HepG2 (cell line): ENCODE data around the gene ACADSB. TPM values are rescaled to one million over a fixed set of nuclear protein-coding genes. Genes with fewer than 3 reads are reported as not detected.

ENCODE experiments used
- AGO1 ChIP-seq: fragments of 200-400 bp; formaldehyde crosslinking; IDR thresholded peaks from 2 replicates; pipeline ENCODE4 v1.6.1; 2017; ENCODE audit warnings: mild to moderate bottlenecking, low read depth, low read length, moderate library complexity; ENCODE audit not compliant: poor library complexity, severe bottlenecking
- DPF2 ChIP-seq: sonication (generic); formaldehyde crosslinking; IDR thresholded peaks from 2 replicates; pipeline ENCODE4 v1.4.0; 2020; ENCODE audit warnings: mild to moderate bottlenecking, low read depth, missing genetic modification reagents, borderline replicate concordance
- EP300 ChIP-seq, 3 experiments: sonication (generic) in 1 of 3; formaldehyde crosslinking in 1 of 3; IDR thresholded peaks; 2 replicates each; pipeline versions ENCODE4 v1.5.1 to v1.6.1; 2011 to 2020; ENCODE audit warnings: low read depth in 2 of 3, low read length in 2 of 3, borderline replicate concordance in 1 of 3, improper control_type of control experiment in 1 of 3, mild to moderate bottlenecking in 1 of 3, missing genetic modification reagents in 1 of 3, moderate library complexity in 1 of 3
- GATA4 ChIP-seq: sonication (generic); IDR thresholded peaks from 2 replicates; pipeline ENCODE4 v1.6.1; 2016; ENCODE audit warnings: antibody characterized with exemption, low read depth, borderline replicate concordance
- GZF1 ChIP-seq: sonication (generic); formaldehyde crosslinking; IDR thresholded peaks from 2 replicates; pipeline ENCODE4 v1.5.1; 2020; ENCODE audit warnings: mild to moderate bottlenecking, missing genetic modification reagents
- MAZ ChIP-seq, 2 experiments: sonication (generic) in 1 of 2; formaldehyde crosslinking in 1 of 2; IDR thresholded peaks; 2 replicates each; pipeline versions ENCODE4 v1.5.0 to v1.6.1; 2012 to 2020; ENCODE audit warnings: low read depth in 2 of 2, mild to moderate bottlenecking in 2 of 2, borderline replicate concordance in 1 of 2, improper control_type of control experiment in 1 of 2, low read length in 1 of 2, missing genetic modification reagents in 1 of 2, moderate library complexity in 1 of 2
- MIXL1 ChIP-seq: IDR thresholded peaks from 2 replicates; pipeline ENCODE4 v1.6.1; 2016
- NFRKB ChIP-seq: fragments of 450-650 bp; IDR thresholded peaks from 2 replicates; pipeline ENCODE4 v1.6.1; 2017
- PPARG ChIP-seq: conservative IDR thresholded peaks from 2 replicates; pipeline ENCODE4 v1.6.1; 2016; ENCODE audit warnings: missing biosample characterization, missing genetic modification reagents
- RBAK ChIP-seq: sonication (generic); formaldehyde crosslinking; IDR thresholded peaks from 2 replicates; pipeline ENCODE4 v1.5.1; 2020; ENCODE audit warnings: mild to moderate bottlenecking, missing genetic modification reagents
- SNAI1 ChIP-seq: sonication (generic); formaldehyde crosslinking; IDR thresholded peaks from 2 replicates; pipeline ENCODE4 v1.5.0; 2020; ENCODE audit warnings: mild to moderate bottlenecking, missing genetic modification reagents, borderline replicate concordance
- ZFX ChIP-seq: sonication (generic); formaldehyde crosslinking; IDR thresholded peaks from 2 replicates; pipeline ENCODE4 v1.4.0; 2020; ENCODE audit warnings: mild to moderate bottlenecking, low read depth, missing genetic modification reagents, moderate library complexity
- ZNF180 ChIP-seq: sonication (generic); formaldehyde crosslinking; IDR thresholded peaks from 2 replicates; pipeline ENCODE4 v1.4.0; 2020; ENCODE audit warnings: low read depth, missing genetic modification reagents, borderline replicate concordance
- ZNF274 ChIP-seq: sonication (generic); formaldehyde crosslinking; IDR thresholded peaks from 2 replicates; pipeline ENCODE4 v1.5.1; 2020; ENCODE audit warnings: mild to moderate bottlenecking, missing genetic modification reagents
- ZNF720 ChIP-seq: sonication (generic); formaldehyde crosslinking; IDR thresholded peaks from 2 replicates; pipeline ENCODE4 v1.4.0; 2020; ENCODE audit warnings: missing genetic modification reagents
- ZNF83 ChIP-seq: sonication (generic); formaldehyde crosslinking; IDR thresholded peaks from 2 replicates; pipeline ENCODE4 v1.4.0; 2020; ENCODE audit warnings: missing genetic modification reagents, mild to moderate bottlenecking, borderline replicate concordance
- polyA plus RNA-seq, 8 experiments: library from polyadenylated mRNA; depleted of rRNA in 3 of 8; stranded (reverse) in 7 of 8; unstranded in 1 of 8; fragments of >200 nt; fragmentation: Illumina TruSeq in 4 of 8; extraction: Trizol in 4 of 8; gene quantifications; 2 replicates each; pipeline versions ENCODE4 v1.2.1 to v1.2.3, GENCODE V29; 2011 to 2016; ENCODE audit warnings: low read depth in 4 of 8, missing spikeins in 1 of 8, mixed read lengths in 1 of 8; ENCODE audit not compliant: insufficient read depth in 1 of 8
- total RNA-seq, 5 experiments: library from RNA; depleted of rRNA; stranded (reverse); fragments of >200 nt; fragmentation: Illumina TruSeq; extraction: Trizol; gene quantifications; 2 replicates each; pipeline ENCODE4 v1.2.3, GENCODE V29; 2016; ENCODE audit warnings: low read depth in 1 of 5
- TF ChIP-seq, protein P1 (sequence below): sonication (generic); formaldehyde crosslinking; IDR thresholded peaks from 2 replicates; pipeline ENCODE4 v1.4.0; 2020; ENCODE audit warnings: missing genetic modification reagents, borderline replicate concordance
- TF ChIP-seq, protein P2 (sequence below): sonication (generic); formaldehyde crosslinking; IDR thresholded peaks from 2 replicates; pipeline ENCODE4 v1.4.0; 2020; ENCODE audit warnings: missing genetic modification reagents
- TF ChIP-seq, protein P3 (sequence below): sonication (generic); formaldehyde crosslinking; IDR thresholded peaks from 2 replicates; pipeline ENCODE4 v1.5.0; 2020; ENCODE audit warnings: missing genetic modification reagents

ACADSB gene
- total and polyA plus RNA-seq, 2 of the 13 experiments (the other 11 are each of a cell fraction or from before 2014, with no cell fraction given), result 80.0 to 87.6 TPM

DNA sequence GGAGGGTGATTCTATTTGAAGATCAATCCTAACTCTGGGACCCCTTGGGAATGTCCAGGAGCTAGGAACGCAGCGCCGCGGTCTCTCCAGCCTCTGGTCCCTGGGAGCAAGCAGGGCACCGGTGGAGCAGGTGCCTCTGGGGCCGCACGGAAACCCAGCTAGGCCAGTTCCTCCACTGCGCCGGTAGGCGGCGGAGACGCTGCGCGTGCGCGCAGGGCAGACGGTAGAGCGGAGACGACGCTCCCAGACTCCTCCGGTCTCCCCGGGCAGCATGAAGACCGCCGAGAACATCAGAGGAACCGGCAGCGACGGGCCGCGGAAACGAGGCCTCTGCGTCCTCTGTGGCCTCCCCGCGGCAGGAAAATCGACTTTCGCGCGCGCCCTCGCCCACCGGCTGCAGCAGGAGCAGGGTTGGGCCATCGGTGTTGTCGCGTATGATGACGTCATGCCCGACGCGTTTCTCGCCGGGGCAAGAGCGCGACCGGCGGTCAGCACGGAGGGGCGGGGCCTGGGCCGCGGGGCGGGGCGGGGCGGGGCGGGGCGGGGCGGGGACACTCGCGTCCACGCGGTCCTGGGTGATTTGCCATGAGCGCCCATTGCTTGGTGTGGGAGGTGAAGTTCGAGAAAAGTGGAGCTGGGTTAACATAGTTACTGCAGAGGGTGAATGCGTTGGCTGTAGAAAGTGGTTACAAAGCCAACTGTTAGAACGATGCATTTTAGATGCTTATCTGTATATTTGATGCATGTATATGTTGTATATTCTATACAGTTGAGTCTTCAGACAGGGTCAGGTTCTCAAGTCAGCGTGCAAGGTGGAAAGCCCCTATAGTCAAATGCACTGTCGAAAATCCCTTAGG, 28.4 kb upstream of the ACADSB start, which contains the start of gene PSTK (continued):
- TF ChIP-seq, protein P1, sequence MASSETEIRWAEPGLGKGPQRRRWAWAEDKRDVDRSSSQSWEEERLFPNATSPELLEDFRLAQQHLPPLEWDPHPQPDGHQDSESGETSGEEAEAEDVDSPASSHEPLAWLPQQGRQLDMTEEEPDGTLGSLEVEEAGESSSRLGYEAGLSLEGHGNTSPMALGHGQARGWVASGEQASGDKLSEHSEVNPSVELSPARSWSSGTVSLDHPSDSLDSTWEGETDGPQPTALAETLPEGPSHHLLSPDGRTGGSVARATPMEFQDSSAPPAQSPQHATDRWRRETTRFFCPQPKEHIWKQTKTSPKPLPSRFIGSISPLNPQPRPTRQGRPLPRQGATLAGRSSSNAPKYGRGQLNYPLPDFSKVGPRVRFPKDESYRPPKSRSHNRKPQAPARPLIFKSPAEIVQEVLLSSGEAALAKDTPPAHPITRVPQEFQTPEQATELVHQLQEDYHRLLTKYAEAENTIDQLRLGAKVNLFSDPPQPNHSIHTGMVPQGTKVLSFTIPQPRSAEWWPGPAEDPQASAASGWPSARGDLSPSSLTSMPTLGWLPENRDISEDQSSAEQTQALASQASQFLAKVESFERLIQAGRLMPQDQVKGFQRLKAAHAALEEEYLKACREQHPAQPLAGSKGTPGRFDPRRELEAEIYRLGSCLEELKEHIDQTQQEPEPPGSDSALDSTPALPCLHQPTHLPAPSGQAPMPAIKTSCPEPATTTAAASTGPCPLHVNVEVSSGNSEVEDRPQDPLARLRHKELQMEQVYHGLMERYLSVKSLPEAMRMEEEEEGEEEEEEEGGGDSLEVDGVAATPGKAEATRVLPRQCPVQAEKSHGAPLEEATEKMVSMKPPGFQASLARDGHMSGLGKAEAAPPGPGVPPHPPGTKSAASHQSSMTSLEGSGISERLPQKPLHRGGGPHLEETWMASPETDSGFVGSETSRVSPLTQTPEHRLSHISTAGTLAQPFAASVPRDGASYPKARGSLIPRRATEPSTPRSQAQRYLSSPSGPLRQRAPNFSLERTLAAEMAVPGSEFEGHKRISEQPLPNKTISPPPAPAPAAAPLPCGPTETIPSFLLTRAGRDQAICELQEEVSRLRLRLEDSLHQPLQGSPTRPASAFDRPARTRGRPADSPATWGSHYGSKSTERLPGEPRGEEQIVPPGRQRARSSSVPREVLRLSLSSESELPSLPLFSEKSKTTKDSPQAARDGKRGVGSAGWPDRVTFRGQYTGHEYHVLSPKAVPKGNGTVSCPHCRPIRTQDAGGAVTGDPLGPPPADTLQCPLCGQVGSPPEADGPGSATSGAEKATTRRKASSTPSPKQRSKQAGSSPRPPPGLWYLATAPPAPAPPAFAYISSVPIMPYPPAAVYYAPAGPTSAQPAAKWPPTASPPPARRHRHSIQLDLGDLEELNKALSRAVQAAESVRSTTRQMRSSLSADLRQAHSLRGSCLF (CRISPR knock-in tag), result peak; percentile 82; the same call in 1 of the 2 replicates
- TF ChIP-seq RBAK, result no peak
- no peak for TF ChIP-seq PPARG
- TF ChIP-seq NFRKB, result no peak
- TF ChIP-seq MIXL1, result 0 out of 2 replicates have a peak, but pooled peaks have one; percentile 24
- peak; percentile 85 for TF ChIP-seq ZNF274
- no peak for TF ChIP-seq AGO1
- peak; percentile 85 for TF ChIP-seq ZFX
- TF ChIP-seq ZNF180 (CRISPR knock-in tag), result no peak
- TF ChIP-seq, protein P2, sequence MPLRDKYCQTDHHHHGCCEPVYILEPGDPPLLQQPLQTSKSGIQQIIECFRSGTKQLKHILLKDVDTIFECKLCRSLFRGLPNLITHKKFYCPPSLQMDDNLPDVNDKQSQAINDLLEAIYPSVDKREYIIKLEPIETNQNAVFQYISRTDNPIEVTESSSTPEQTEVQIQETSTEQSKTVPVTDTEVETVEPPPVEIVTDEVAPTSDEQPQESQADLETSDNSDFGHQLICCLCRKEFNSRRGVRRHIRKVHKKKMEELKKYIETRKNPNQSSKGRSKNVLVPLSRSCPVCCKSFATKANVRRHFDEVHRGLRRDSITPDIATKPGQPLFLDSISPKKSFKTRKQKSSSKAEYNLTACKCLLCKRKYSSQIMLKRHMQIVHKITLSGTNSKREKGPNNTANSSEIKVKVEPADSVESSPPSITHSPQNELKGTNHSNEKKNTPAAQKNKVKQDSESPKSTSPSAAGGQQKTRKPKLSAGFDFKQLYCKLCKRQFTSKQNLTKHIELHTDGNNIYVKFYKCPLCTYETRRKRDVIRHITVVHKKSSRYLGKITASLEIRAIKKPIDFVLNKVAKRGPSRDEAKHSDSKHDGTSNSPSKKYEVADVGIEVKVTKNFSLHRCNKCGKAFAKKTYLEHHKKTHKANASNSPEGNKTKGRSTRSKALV (CRISPR knock-in tag), result peak; percentile 43; the same call in 1 of the 2 replicates
- 0 out of 2 replicates have a peak, but pooled peaks have one; percentile 44 for TF ChIP-seq MAZ (IDR thresholded peaks at IDR 0.05; ENCODE audit: borderline replicate concordance, low read depth, low read length)
- TF ChIP-seq MAZ (CRISPR knock-in tag; IDR thresholded peaks at IDR 0.05; ENCODE audit: low read depth), result 0 out of 2 replicates have a peak, but pooled peaks have one; percentile 56
- TF ChIP-seq, protein P3, sequence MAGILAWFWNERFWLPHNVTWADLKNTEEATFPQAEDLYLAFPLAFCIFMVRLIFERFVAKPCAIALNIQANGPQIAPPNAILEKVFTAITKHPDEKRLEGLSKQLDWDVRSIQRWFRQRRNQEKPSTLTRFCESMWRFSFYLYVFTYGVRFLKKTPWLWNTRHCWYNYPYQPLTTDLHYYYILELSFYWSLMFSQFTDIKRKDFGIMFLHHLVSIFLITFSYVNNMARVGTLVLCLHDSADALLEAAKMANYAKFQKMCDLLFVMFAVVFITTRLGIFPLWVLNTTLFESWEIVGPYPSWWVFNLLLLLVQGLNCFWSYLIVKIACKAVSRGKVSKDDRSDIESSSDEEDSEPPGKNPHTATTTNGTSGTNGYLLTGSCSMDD, result peak; percentile 74; the same call in 1 of the 2 replicates
- TF ChIP-seq GZF1, result peak; percentile 58; the same call in 1 of the 2 replicates
- TF ChIP-seq ZNF720 (CRISPR knock-in tag), result no peak
- TF ChIP-seq ZNF83 (CRISPR knock-in tag), result no peak; the same call in 1 of the 2 replicates
- TF ChIP-seq SNAI1 (CRISPR knock-in tag), result 0 out of 2 replicates have a peak, but pooled peaks have one; percentile 66
- TF ChIP-seq GATA4, result peak; percentile 63; the same call in 1 of the 2 replicates
- TF ChIP-seq DPF2 (CRISPR knock-in tag), result no peak
- TF ChIP-seq EP300 (IDR thresholded peaks at IDR 0.05; ENCODE audit: low read depth in 2 of 2, low read length in 2 of 2), result 0 out of 4 replicates have a peak, but pooled peaks of 1 of the 2 experiments have one; percentile 16
- TF ChIP-seq EP300 (CRISPR knock-in tag; IDR thresholded peaks at IDR 0.05; ENCODE audit: borderline replicate concordance), result no peak; the same call in 1 of the 2 replicates
